HepG2 (cell line): Measurements from ENCODE around the gene SFTA2. TPM values are rescaled to one million over a fixed set of nuclear protein-coding genes. Genes with fewer than 3 reads are reported as not detected.

ENCODE experiments used
- BCL6 ChIP-seq: IDR thresholded peaks from 2 replicates; pipeline ENCODE4 v1.6.1; 2016; ENCODE audit warnings: missing genetic modification reagents, missing compliant biosample characterization
- EED ChIP-seq: sonication (generic); formaldehyde crosslinking; IDR thresholded peaks from 2 replicates; pipeline ENCODE4 v1.5.0; 2020; ENCODE audit warnings: mild to moderate bottlenecking, missing genetic modification reagents
- ELF3 ChIP-seq: IDR thresholded peaks from 2 replicates; pipeline ENCODE4 v1.6.1; 2016; ENCODE audit warnings: missing genetic modification reagents, missing compliant biosample characterization
- ETV6 ChIP-seq: sonication (generic); formaldehyde crosslinking; conservative IDR thresholded peaks from 2 replicates; pipeline ENCODE4 v1.4.0; 2020; ENCODE audit warnings: missing genetic modification reagents
- EZH2 ChIP-seq: conservative IDR thresholded peaks from 2 replicates; pipeline ENCODE4 v1.6.1; 2012; ENCODE audit warnings: mild to moderate bottlenecking, low read depth, low read length, moderate library complexity
- FLYWCH1 ChIP-seq: sonication (generic); formaldehyde crosslinking; IDR thresholded peaks from 2 replicates; pipeline ENCODE4 v1.8.1; 2023; ENCODE audit warnings: mild to moderate bottlenecking, missing genetic modification reagents
- FOSL2 ChIP-seq: sonication (generic); formaldehyde crosslinking; IDR thresholded peaks from 2 replicates; pipeline ENCODE4 v1.4.0; 2020; ENCODE audit warnings: missing genetic modification reagents
- KAT8 ChIP-seq: IDR thresholded peaks from 2 replicates; pipeline ENCODE4 v1.6.1; 2016; ENCODE audit warnings: missing genetic modification reagents, missing compliant biosample characterization
- NCOR1 ChIP-seq: fragments of 200-600 bp; sonication (generic); IDR thresholded peaks from 2 replicates; pipeline ENCODE4 v1.7.0; 2017; ENCODE audit warnings: antibody characterized with exemption, low read length, borderline replicate concordance
- NFE2L1 ChIP-seq: sonication (generic); formaldehyde crosslinking; IDR thresholded peaks from 2 replicates; pipeline ENCODE4 v1.4.0; 2020; ENCODE audit warnings: missing genetic modification reagents, mild to moderate bottlenecking, borderline replicate concordance
- NPAS2 ChIP-seq: sonication (generic); formaldehyde crosslinking; IDR thresholded peaks from 2 replicates; pipeline ENCODE4 v1.8.0; 2022; ENCODE audit warnings: mild to moderate bottlenecking, missing genetic modification reagents, borderline replicate concordance
- SIX4 ChIP-seq: sonication (generic); formaldehyde crosslinking; IDR thresholded peaks from 2 replicates; pipeline ENCODE4 v1.4.0; 2020; ENCODE audit warnings: missing genetic modification reagents
- SP1 ChIP-seq, 2 experiments: fragments of 450-650 bp in 1 of 2; sonication (generic) in 1 of 2; formaldehyde crosslinking in 1 of 2; IDR thresholded peaks; 2 replicates each; pipeline versions ENCODE4 v1.4.0 to v1.6.1; 2016 to 2020; ENCODE audit warnings: missing genetic modification reagents in 1 of 2
- SUZ12 ChIP-seq: fragments of 150-350 bp; IDR thresholded peaks from 2 replicates; pipeline ENCODE4 v1.6.1; 2014; ENCODE audit warnings: low read depth, low read length
- TRIM24 ChIP-seq: sonication (generic); formaldehyde crosslinking; IDR thresholded peaks from 2 replicates; pipeline ENCODE4 v1.8.0; 2022; ENCODE audit warnings: mild to moderate bottlenecking, missing genetic modification reagents
- ZFP37 ChIP-seq: sonication (generic); formaldehyde crosslinking; IDR thresholded peaks from 2 replicates; pipeline ENCODE4 v1.4.0; 2020; ENCODE audit warnings: missing genetic modification reagents, borderline replicate concordance
- ZNF205 ChIP-seq: IDR thresholded peaks from 2 replicates; pipeline ENCODE4 v1.6.1; 2018; ENCODE audit warnings: missing biosample characterization, missing genetic modification reagents
- ZNF30 ChIP-seq: sonication (generic); formaldehyde crosslinking; IDR thresholded peaks from 2 replicates; pipeline ENCODE4 v1.5.0; 2020; ENCODE audit warnings: mild to moderate bottlenecking, missing genetic modification reagents
- ZNF564 ChIP-seq: sonication (generic); formaldehyde crosslinking; IDR thresholded peaks from 2 replicates; pipeline ENCODE4 v1.8.1; 2023; ENCODE audit warnings: mild to moderate bottlenecking, missing genetic modification reagents
- ZNF629 ChIP-seq: sonication (generic); formaldehyde crosslinking; conservative IDR thresholded peaks from 2 replicates; pipeline ENCODE4 v1.5.0; 2020; ENCODE audit warnings: missing genetic modification reagents
- ZNF672 ChIP-seq: sonication (generic); formaldehyde crosslinking; IDR thresholded peaks from 2 replicates; pipeline ENCODE4 v1.8.1; 2022; ENCODE audit warnings: missing genetic modification reagents
- ZSCAN22 ChIP-seq: sonication (generic); formaldehyde crosslinking; IDR thresholded peaks from 2 replicates; pipeline ENCODE4 v1.4.0; 2020; ENCODE audit warnings: mild to moderate bottlenecking, missing genetic modification reagents
- polyA plus RNA-seq, 8 experiments: library from polyadenylated mRNA; depleted of rRNA in 3 of 8; stranded (reverse) in 7 of 8; unstranded in 1 of 8; fragments of >200 nt; fragmentation: Illumina TruSeq in 4 of 8; extraction: Trizol in 4 of 8; gene quantifications; 2 replicates each; pipeline versions ENCODE4 v1.2.1 to v1.2.3, GENCODE V29; 2011 to 2016; ENCODE audit warnings: low read depth in 4 of 8, missing spikeins in 1 of 8, mixed read lengths in 1 of 8; ENCODE audit not compliant: insufficient read depth in 1 of 8
- total RNA-seq, 5 experiments: library from RNA; depleted of rRNA; stranded (reverse); fragments of >200 nt; fragmentation: Illumina TruSeq; extraction: Trizol; gene quantifications; 2 replicates each; pipeline ENCODE4 v1.2.3, GENCODE V29; 2016; ENCODE audit warnings: low read depth in 1 of 5
- TF ChIP-seq, protein P1 (sequence below): IDR thresholded peaks from 2 replicates; pipeline ENCODE4 v1.6.1; 2018; ENCODE audit warnings: missing genetic modification reagents, mild to moderate bottlenecking, missing compliant biosample characterization
- TF ChIP-seq, protein P2 (sequence below): sonication (generic); formaldehyde crosslinking; IDR thresholded peaks from 2 replicates; pipeline ENCODE4 v1.5.0; 2020; ENCODE audit warnings: missing genetic modification reagents, mild to moderate bottlenecking, borderline replicate concordance
- TF ChIP-seq, protein P3 (sequence below): sonication (generic); formaldehyde crosslinking; IDR thresholded peaks from 2 replicates; pipeline ENCODE4 v1.8.1; 2023; ENCODE audit warnings: mild to moderate bottlenecking, missing genetic modification reagents
- TF ChIP-seq, protein P4 (sequence below): sonication (generic); formaldehyde crosslinking; IDR thresholded peaks from 2 replicates; pipeline ENCODE4 v1.4.0; 2020; ENCODE audit warnings: missing genetic modification reagents
- TF ChIP-seq, protein P5 (sequence below): sonication (generic); formaldehyde crosslinking; IDR thresholded peaks from 2 replicates; pipeline ENCODE4 v1.5.1; 2020; ENCODE audit warnings: missing genetic modification reagents, mild to moderate bottlenecking, borderline replicate concordance

Gene SFTA2
- total and polyA plus RNA-seq, 2 of the 13 experiments (the other 11 are each of a cell fraction or from before 2014, with no cell fraction given), result not detected

DNA sequence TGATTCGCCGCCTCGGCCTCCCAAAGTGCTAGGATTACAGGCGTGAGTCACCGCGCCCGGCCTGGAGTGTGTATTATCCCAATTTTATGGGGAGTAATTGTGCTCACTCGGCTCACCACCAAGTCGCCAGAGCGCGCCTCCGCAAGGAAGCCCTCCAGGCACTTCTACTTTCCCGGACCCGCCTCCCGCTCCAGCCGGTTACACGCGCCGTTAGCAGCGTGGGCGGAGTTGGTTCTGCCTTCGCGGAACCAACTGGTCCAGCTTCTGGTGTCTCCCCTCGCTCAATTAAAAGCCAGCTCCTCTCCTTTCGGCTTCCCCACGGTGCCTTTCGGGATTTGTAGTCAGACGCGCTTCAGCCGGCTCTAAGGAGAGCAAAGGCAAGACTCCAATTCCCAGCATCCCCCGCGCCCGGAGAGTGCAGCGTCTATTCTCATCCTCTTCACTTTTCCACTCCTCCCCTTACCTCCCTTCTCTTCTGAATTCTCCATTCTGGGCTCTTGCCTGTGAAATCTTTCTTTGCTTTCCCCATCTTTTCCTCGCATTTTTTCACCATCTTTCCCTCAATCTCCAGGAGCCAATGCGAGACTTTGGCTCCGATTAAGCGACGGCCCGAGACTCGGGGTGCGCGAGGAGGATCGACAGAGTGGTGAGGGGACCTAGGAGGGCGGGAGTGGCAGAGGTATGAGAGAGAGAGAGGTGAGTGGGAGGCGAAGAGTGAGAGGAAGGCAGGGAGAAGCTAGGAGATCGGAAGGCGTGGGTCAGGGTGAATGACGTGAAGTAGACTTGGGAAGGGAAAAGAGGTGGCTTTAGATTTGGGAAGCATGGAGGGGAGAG is 24.0 kb downstream of the SFTA2 start, which contains the start of gene GTF2H4 (continued):
- TF ChIP-seq ZNF629 (CRISPR knock-in tag) (no peak), ZFP37 (CRISPR knock-in tag) (no peak), FOSL2 (CRISPR knock-in tag) (peak; percentile 77), BCL6 (CRISPR knock-in tag) (peak; percentile 79), ETV6 (peak; percentile 66), ZNF205 (CRISPR knock-in tag) (peak; percentile 88), TRIM24 (peak; percentile 57; the same call in 1 of the 2 replicates), ZNF30 (CRISPR knock-in tag) (0 out of 2 replicates have a peak, but pooled peaks have one; percentile 67), FLYWCH1 (CRISPR knock-in tag) (no peak), NFE2L1 (CRISPR knock-in tag) (no peak), NCOR1 (no peak; the same call in 1 of the 2 replicates), ELF3 (peak; percentile 68), SUZ12 (peak; percentile 95), NPAS2 (CRISPR knock-in tag) (no peak), ZSCAN22 (CRISPR knock-in tag) (no peak), ZNF564 (no peak), ZNF672 (CRISPR knock-in tag) (no peak), SP1 (IDR thresholded peaks at IDR 0.05) (no peak), SP1 (CRISPR knock-in tag; IDR thresholded peaks at IDR 0.05) (peak; percentile 96), EED (CRISPR knock-in tag) (peak; percentile 90), EZH2 (no peak), SIX4 (CRISPR knock-in tag) (no peak), KAT8 (CRISPR knock-in tag) (peak; percentile 97)
- TF ChIP-seq, protein P1, sequence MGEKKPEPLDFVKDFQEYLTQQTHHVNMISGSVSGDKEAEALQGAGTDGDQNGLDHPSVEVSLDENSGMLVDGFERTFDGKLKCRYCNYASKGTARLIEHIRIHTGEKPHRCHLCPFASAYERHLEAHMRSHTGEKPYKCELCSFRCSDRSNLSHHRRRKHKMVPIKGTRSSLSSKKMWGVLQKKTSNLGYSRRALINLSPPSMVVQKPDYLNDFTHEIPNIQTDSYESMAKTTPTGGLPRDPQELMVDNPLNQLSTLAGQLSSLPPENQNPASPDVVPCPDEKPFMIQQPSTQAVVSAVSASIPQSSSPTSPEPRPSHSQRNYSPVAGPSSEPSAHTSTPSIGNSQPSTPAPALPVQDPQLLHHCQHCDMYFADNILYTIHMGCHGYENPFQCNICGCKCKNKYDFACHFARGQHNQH (CRISPR knock-in tag), result peak; percentile 92
- TF ChIP-seq, protein P2, sequence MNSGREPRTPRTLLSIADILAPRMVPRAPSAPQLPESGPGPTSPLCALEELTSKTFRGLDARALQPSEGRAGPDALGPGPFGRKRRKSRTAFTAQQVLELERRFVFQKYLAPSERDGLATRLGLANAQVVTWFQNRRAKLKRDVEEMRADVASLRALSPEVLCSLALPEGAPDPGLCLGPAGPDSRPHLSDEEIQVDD (CRISPR knock-in tag), result no peak
- TF ChIP-seq, protein P3, sequence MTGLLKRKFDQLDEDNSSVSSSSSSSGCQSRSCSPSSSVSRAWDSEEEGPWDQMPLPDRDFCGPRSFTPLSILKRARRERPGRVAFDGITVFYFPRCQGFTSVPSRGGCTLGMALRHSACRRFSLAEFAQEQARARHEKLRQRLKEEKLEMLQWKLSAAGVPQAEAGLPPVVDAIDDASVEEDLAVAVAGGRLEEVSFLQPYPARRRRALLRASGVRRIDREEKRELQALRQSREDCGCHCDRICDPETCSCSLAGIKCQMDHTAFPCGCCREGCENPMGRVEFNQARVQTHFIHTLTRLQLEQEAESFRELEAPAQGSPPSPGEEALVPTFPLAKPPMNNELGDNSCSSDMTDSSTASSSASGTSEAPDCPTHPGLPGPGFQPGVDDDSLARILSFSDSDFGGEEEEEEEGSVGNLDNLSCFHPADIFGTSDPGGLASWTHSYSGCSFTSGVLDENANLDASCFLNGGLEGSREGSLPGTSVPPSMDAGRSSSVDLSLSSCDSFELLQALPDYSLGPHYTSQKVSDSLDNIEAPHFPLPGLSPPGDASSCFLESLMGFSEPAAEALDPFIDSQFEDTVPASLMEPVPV (CRISPR knock-in tag), result peak; percentile 78; the same call in 1 of the 2 replicates
- TF ChIP-seq, protein P4, sequence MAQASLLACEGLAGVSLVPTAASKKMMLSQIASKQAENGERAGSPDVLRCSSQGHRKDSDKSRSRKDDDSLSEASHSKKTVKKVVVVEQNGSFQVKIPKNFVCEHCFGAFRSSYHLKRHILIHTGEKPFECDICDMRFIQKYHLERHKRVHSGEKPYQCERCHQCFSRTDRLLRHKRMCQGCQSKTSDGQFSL, result no peak
- TF ChIP-seq, protein P5, sequence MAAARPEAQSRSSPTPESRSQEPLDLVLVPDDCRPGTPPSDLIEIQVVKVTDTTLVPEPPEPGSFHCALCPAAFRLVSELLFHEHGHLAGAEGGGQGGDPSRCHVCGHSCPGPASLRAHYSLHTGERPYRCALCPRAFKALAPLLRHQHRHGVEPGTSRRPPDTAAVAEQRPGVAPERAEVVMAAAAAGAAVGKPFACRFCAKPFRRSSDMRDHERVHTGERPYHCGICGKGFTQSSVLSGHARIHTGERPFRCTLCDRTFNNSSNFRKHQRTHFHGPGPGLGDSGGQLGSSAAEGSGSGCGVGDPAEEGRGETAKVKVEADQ (CRISPR knock-in tag), result no peak; the same call in 1 of the 2 replicates
